B cell (primary cell): ENCODE results near the gene SEMA3A. TPM values are rescaled to one million over a fixed set of nuclear protein-coding genes. Genes with fewer than 3 reads are reported as not detected.

Source experiments
- ATAC-seq: fragments of 200-7000 bp; cut with Tn5 transposase; one replicate; pipeline ENCODE4 v1.10.0; 2021; ENCODE audit warnings: low read depth, mild to moderate bottlenecking, moderate number of reproducible peaks, moderate library complexity
- CTCF ChIA-PET: fragments of 350-600 bp; sonication (Branson Sonifier 250); formaldehyde crosslinking; loops from one replicate; lab custom pipeline; 2021; ENCODE audit warnings: antibody characterized with exemption, inconsistent platforms; lab: Charles Lee
- POLR2A ChIA-PET: fragments of 350-600 bp; sonication (Branson Sonifier 250); formaldehyde crosslinking; loops from one replicate; lab custom pipeline; 2021; ENCODE audit warnings: antibody characterized with exemption; lab: Charles Lee
- DNase-seq: peaks from one replicate; pipeline ENCODE4 v3.0.0; 2013
- H2AFZ ChIP-seq: 2 replicates; pipeline ENCODE4 v1.6.1; 2012; ENCODE audit warnings: mild to moderate bottlenecking, low read depth, low read length; ENCODE audit not compliant: insufficient read depth, poor library complexity, severe bottlenecking
- H3K27ac ChIP-seq, 2 donors: 1 replicate in 1 of 2; 2 replicates in 1 of 2; pipeline ENCODE4 v1.5.1; 2012 to 2013; ENCODE audit warnings: low read length in 2 of 2, mild to moderate bottlenecking in 2 of 2, moderate library complexity in 1 of 2
- H3K27me3 ChIP-seq, 4 experiments: fragments of 200-600 bp in 1 of 4; sonication (generic) in 1 of 4; replicated peaks in 1 of 4; 1 replicate in 2 of 4; 2 replicates in 2 of 4; pipeline versions ENCODE4 v1.6.1 to v1.7.0; 2013 to 2016; ENCODE audit warnings: low read length in 3 of 4, mild to moderate bottlenecking in 2 of 4, mixed read lengths in 1 of 4, moderate library complexity in 1 of 4; ENCODE audit not compliant: insufficient read depth in 4 of 4, control insufficient read depth in 3 of 4; ENCODE audit errors: control extremely low read depth in 1 of 4
- H3K36me3 ChIP-seq, 2 experiments: replicated peaks in 1 of 2; 1 replicate in 1 of 2; 2 replicates in 1 of 2; pipeline versions ENCODE4 v1.6.1 to v1.7.1; 2013; ENCODE audit warnings: low read length in 1 of 2; ENCODE audit not compliant: insufficient read depth in 2 of 2, control insufficient read depth in 1 of 2; ENCODE audit errors: control extremely low read depth in 1 of 2, extremely low read depth in 1 of 2
- H3K4me1 ChIP-seq, 2 donors: fragments of 200-600 bp in 1 of 2; sonication (generic) in 1 of 2; 1 replicate in 1 of 2; 2 replicates in 1 of 2; pipeline versions ENCODE4 v1.5.1 to v1.6.1; 2013 to 2017; ENCODE audit warnings: low read length in 2 of 2; ENCODE audit not compliant: control insufficient read depth in 2 of 2, insufficient read depth in 2 of 2
- H3K4me2 ChIP-seq: replicated peaks from 2 replicates; pipeline ENCODE3; 2012; ENCODE audit warnings: mild to moderate bottlenecking, low read depth, low read length; ENCODE audit not compliant: poor library complexity, severe bottlenecking
- H3K4me3 ChIP-seq, 5 experiments: fragments of 200-600 bp in 1 of 5; sonication (generic) in 1 of 5; 1 replicate in 3 of 5; 2 replicates in 2 of 5; pipeline versions ENCODE4 v1.5.1 to v1.7.0; 2011 to 2016; ENCODE audit warnings: low read length in 4 of 5, mild to moderate bottlenecking in 4 of 5, low read depth in 2 of 5, control low read depth in 1 of 5, moderate library complexity in 1 of 5; ENCODE audit not compliant: insufficient read depth in 1 of 5; ENCODE audit errors: control extremely low read depth in 1 of 5, extremely low read depth in 1 of 5
- H3K79me2 ChIP-seq: fragments of 200-600 bp; sonication (generic); one replicate; pipeline ENCODE4 v1.6.0; 2016; ENCODE audit warnings: low read length; ENCODE audit not compliant: control insufficient read depth, insufficient read depth
- H3K9ac ChIP-seq: fragments of 200-600 bp; sonication (generic); 2 replicates; pipeline ENCODE4 v1.6.1; 2017; ENCODE audit warnings: mild to moderate bottlenecking, low read length, moderate library complexity
- H3K9me3 ChIP-seq, 3 donors: one replicate each; pipeline versions ENCODE4 v1.6.1 to v1.7.1; 2013; ENCODE audit warnings: low read length in 2 of 3; ENCODE audit not compliant: control insufficient read depth in 2 of 3, insufficient read depth in 1 of 3; ENCODE audit errors: control extremely low read depth in 1 of 3
- H4K20me1 ChIP-seq: 2 replicates; pipeline ENCODE4 v1.6.0; 2012; ENCODE audit warnings: mild to moderate bottlenecking, low read length; ENCODE audit not compliant: insufficient read depth, control insufficient read depth, poor library complexity, severe bottlenecking
- H3K27ac Mint-ChIP-seq: one replicate; pipeline ENCODE4 v1.8.0; 2021; ENCODE audit warnings: mixed read lengths
- H3K27me3 Mint-ChIP-seq: one replicate; pipeline ENCODE4 v1.8.0; 2021; ENCODE audit warnings: mixed read lengths
- H3K4me1 Mint-ChIP-seq: one replicate; pipeline ENCODE4 v1.8.0; 2021; ENCODE audit warnings: mixed read lengths
- H3K4me3 Mint-ChIP-seq: one replicate; pipeline ENCODE4 v1.8.0; 2021; ENCODE audit warnings: mixed read lengths
- H3K9me3 Mint-ChIP-seq: one replicate; pipeline ENCODE4 v1.8.0; 2022; ENCODE audit warnings: mixed read lengths; ENCODE audit not compliant: insufficient read depth
- CTCF ChIP-seq: fragments of 200-600 bp; IDR thresholded peaks from one replicate; pipeline ENCODE4 v1.8.0; 2022; ENCODE audit warnings: antibody characterized with exemption, mild to moderate bottlenecking
- EZH2 ChIP-seq: IDR thresholded peaks from 2 replicates; pipeline ENCODE4 v1.6.1; 2012; ENCODE audit warnings: borderline replicate concordance, low read depth, mild to moderate bottlenecking, moderate library complexity, low read length; ENCODE audit not compliant: insufficient read depth, poor library complexity, severe bottlenecking
- WGBS: methylation state at CpG from one replicate; pipeline ENCODE4 v1.1.5; 2013; ENCODE audit warnings: missing lambda C conversion rate; ENCODE audit not compliant: insufficient coverage; 5-methylcytosine and 5-hydroxymethylcytosine counted together
- intact Hi-C: fragments of 100-400 bp; cut with micrococcal nuclease; formaldehyde crosslinking; loops from one replicate; pipeline ENCODE4 v1.10.0; 2022
- polyA plus RNA-seq: library from polyadenylated mRNA; depleted of rRNA; stranded (reverse); fragments of >200 nt; gene quantifications from 2 replicates; pipeline ENCODE4 v1.2.3, GENCODE V29; 2012
- total RNA-seq, 2 donors: library from RNA; stranded (reverse); fragments of 120-200 nt in 1 of 2; gene quantifications; 1 replicate in 1 of 2; 2 replicates in 1 of 2; pipeline versions ENCODE4 v1.2.3 to v1.2.4, GENCODE V29; 2013 to 2022

Gene SEMA3A
- total and polyA plus RNA-seq, 2 donors (not counting 1 experiment from before 2014, with no cell fraction given) = not detected

- Histone ChIP-seq H3K4me3 (no peak overlapping the region), H4K20me1 (no peaks in the 10 kb centered on the region), H3K4me2 (no peak overlapping the region), H2AFZ (no peak overlapping the region), H3K36me3 (no peaks in the 10 kb centered on the region), H3K9me3 (no peaks in the 10 kb centered on the region), H3K4me1 (no peaks in the 10 kb centered on the region), H3K27me3 (no peaks in the 10 kb centered on the region), H3K79me2 (no peaks in the 10 kb centered on the region), H3K27ac (no peak overlapping the region), H3K9ac (no peak overlapping the region)
- H3K27me3 Mint-ChIP-seq = no peaks in the 10 kb centered on the region
- H3K4me3 Mint-ChIP-seq = no peak overlapping the region
- WGBS = no CpG with 5 or more reads among the region's 3 CpGs
- POLR2A ChIA-PET = no interaction called here
- ATAC-seq (no peak), DNase-seq (no peak)
- CTCF ChIA-PET = no interaction called here
- H3K9me3 Mint-ChIP-seq = no peaks in the 10 kb centered on the region
- H3K27ac Mint-ChIP-seq = no peak overlapping the region
- no peak for TF ChIP-seq CTCF
- TF ChIP-seq EZH2 = no peak
- intact Hi-C loops = no loop called here
- no peaks in the 10 kb centered on the region for H3K4me1 Mint-ChIP-seq
Observed at GRCh38 chr7:84142726-84143125, 51.9 kb downstream of the SEMA3A start.

DNA sequence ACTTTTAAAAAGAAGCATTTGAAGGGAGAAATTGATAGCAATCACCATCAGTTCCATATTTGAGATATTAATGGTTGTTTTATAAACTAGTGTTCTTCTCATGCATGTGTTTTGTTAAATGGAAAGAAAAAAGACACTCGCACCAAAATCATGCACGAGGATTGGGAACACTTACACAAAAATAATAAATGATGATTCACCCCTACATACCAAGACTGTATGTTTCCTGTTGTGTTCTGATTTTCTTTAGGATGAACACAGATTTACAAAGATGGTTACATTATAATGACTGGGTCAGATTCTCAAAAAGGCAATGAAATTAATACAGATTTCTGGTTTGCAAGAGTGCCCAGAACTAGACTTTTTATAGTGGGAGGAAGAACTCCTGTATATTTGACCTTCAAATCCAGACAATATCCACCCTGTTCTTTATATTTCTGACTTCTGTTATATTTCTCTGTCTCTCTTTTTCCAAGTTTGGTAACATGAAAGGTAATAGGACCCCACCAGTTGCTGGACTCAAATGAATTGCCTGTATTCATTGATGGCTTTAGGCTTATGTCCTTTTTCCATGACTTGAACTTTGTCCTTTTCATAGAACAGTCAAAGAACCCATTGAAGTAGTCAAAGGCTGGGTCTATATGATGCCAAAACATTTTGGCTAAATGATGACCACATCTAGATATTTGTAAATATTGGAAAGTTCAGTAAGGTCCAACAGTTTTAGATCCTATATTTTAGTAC, 54.4 kb downstream of the SEMA3A start:
- Histone ChIP-seq H3K9me3 (no peaks in the 10 kb centered on the region), H3K79me2 (no peaks in the 10 kb centered on the region), H3K36me3 (no peaks in the 10 kb centered on the region), H3K27ac (no peak overlapping the region), H3K27me3 (no peaks in the 10 kb centered on the region), H4K20me1 (no peaks in the 10 kb centered on the region), H3K9ac (no peak overlapping the region), H3K4me2 (no peak overlapping the region), H2AFZ (no peak overlapping the region), H3K4me1 (no peaks in the 10 kb centered on the region), H3K4me3 (no peak overlapping the region)
- CTCF ChIA-PET = no interaction called here
- WGBS = no CpG with 5 or more reads among the region's 2 CpGs
- intact Hi-C loops = no loop called here
- Mint-ChIP-seq H3K4me1 (no peaks in the 10 kb centered on the region), H3K27ac (no peak overlapping the region), H3K4me3 (no peak overlapping the region), H3K9me3 (no peaks in the 10 kb centered on the region), H3K27me3 (no peaks in the 10 kb centered on the region)
- no peak for DNase-seq
- no peak for TF ChIP-seq EZH2
- no peak for TF ChIP-seq CTCF
- no peak for ATAC-seq
- POLR2A ChIA-PET = no interaction called here
